Calu3 (cell line): ENCODE data around the gene RNF10. TPM values are rescaled to one million over a fixed set of nuclear protein-coding genes. Genes with fewer than 3 reads are reported as not detected.
"Not testable (repeated sequence)": the region's sequence is repeated elsewhere in the genome, so short reads cannot be mapped to it uniquely, and the experiment has no call there.

Experiments
- BruUV-seq: library from RNA; stranded (reverse); fragments of 400-500 nt; replicated peaks from 2 replicates; lab custom pipeline; 2021; lab: Mats Ljungman, UMichigan
- CTCF ChIA-PET: fragments of 300-600 bp; sonication (Branson Sonifier 250); formaldehyde crosslinking; loops from one replicate; lab custom pipeline; 2022; ENCODE audit warnings: antibody characterized with exemption; lab: Charles Lee
- DNase-seq: peaks from one replicate; pipeline ENCODE4 v3.0.0; 2022
- H3K27ac Mint-ChIP-seq: one replicate; pipeline ENCODE4 v1.8.0; 2022; ENCODE audit warnings: mixed read lengths; ENCODE audit not compliant: unreplicated experiment
- H3K27me3 Mint-ChIP-seq: one replicate; pipeline ENCODE4 v1.8.0; 2022; ENCODE audit warnings: mixed read lengths; ENCODE audit not compliant: unreplicated experiment
- H3K36me3 Mint-ChIP-seq: one replicate; pipeline ENCODE4 v1.8.0; 2022; ENCODE audit warnings: mild to moderate bottlenecking, moderate library complexity, mixed read lengths; ENCODE audit not compliant: insufficient read depth, unreplicated experiment
- H3K4me1 Mint-ChIP-seq: one replicate; pipeline ENCODE4 v1.8.0; 2022; ENCODE audit warnings: mild to moderate bottlenecking, low read depth, mixed read lengths; ENCODE audit not compliant: unreplicated experiment
- H3K4me3 Mint-ChIP-seq: one replicate; pipeline ENCODE4 v1.8.0; 2022; ENCODE audit warnings: mild to moderate bottlenecking, low read depth, moderate library complexity, mixed read lengths; ENCODE audit not compliant: unreplicated experiment
- H3K9me3 Mint-ChIP-seq: one replicate; pipeline ENCODE4 v1.8.0; 2022; ENCODE audit warnings: low read depth, mixed read lengths; ENCODE audit not compliant: unreplicated experiment
- CTCF ChIP-seq: fragments of 200-600 bp; IDR thresholded peaks from one replicate; pipeline ENCODE4 v1.8.0; 2022; ENCODE audit warnings: antibody characterized with exemption; ENCODE audit not compliant: unreplicated experiment
- intact Hi-C: fragments of 100-400 bp; cut with micrococcal nuclease; formaldehyde crosslinking; loops from one replicate; pipeline ENCODE4 v1.10.0; 2022; ENCODE audit not compliant: unreplicated experiment
- total RNA-seq: library from RNA; stranded (reverse); gene quantifications from 2 replicates; pipeline ENCODE4 v1.2.3, GENCODE V29; 2022

The RNF10 gene
- total RNA-seq, 1 experiment from 2014 or later = 206 TPM

GRCh38 chr12:120514002-120514401 lies 20.2 kb upstream of the RNF10 start:
- no peaks in the 10 kb centered on the region for H3K27me3 Mint-ChIP-seq
- CTCF ChIA-PET = interaction anchor here (0.6 kb wide), 1 partner anchor 192 kb away, joined by 5 read pairs; no protein-coding TSS in a partner anchor
- no peak for TF ChIP-seq CTCF
- DNase-seq = no peak
- H3K36me3 Mint-ChIP-seq = peaks cover 12% of the 10 kb centered on the region
- H3K4me1 Mint-ChIP-seq = no peaks in the 10 kb centered on the region
- no peak overlapping the region for H3K4me3 Mint-ChIP-seq
- no TSS peak for BruUV-seq
- H3K27ac Mint-ChIP-seq = no peak overlapping the region
- no peaks in the 10 kb centered on the region for H3K9me3 Mint-ChIP-seq
- intact Hi-C loops = no loop called here

GRCh38 chr12:120515496-120515895 lies 18.7 kb upstream of the RNF10 start:
- no peaks in the 10 kb centered on the region for H3K9me3 Mint-ChIP-seq
- H3K4me3 Mint-ChIP-seq = no peak overlapping the region
- intact Hi-C loops = no loop called here
- no TSS peak for BruUV-seq
- peaks cover 14% of the 10 kb centered on the region for H3K36me3 Mint-ChIP-seq
- no peak overlapping the region for H3K27ac Mint-ChIP-seq
- H3K27me3 Mint-ChIP-seq = no peaks in the 10 kb centered on the region
- no peak for TF ChIP-seq CTCF
- H3K4me1 Mint-ChIP-seq = no peaks in the 10 kb centered on the region
- DNase-seq = no peak
- CTCF ChIA-PET = interaction anchor here (0.6 kb wide), 1 partner anchor 19 kb away, joined by 4 read pairs; no protein-coding TSS in a partner anchor

GRCh38 chr12:120519324-120519723 lies 14.8 kb upstream of the RNF10 start:
- CTCF ChIA-PET, H3K4me3 Mint-ChIP-seq, intact Hi-C loops, H3K27ac Mint-ChIP-seq, DNase-seq, H3K4me1 Mint-ChIP-seq, BruUV-seq, H3K27me3 Mint-ChIP-seq, H3K9me3 Mint-ChIP-seq: not testable (repeated sequence)
- peaks cover 24% of the 10 kb centered on the region for H3K36me3 Mint-ChIP-seq

GRCh38 chr12:120522568-120522967 lies 11.6 kb upstream of the RNF10 start:
- no peak for DNase-seq
- BruUV-seq = no TSS peak
- no peak for TF ChIP-seq CTCF
- Mint-ChIP-seq H3K27me3 (no peaks in the 10 kb centered on the region), H3K4me1 (peaks cover 10% of the 10 kb centered on the region), H3K4me3 (no peak overlapping the region), H3K36me3 (peaks cover 29% of the 10 kb centered on the region), H3K27ac (no peak overlapping the region), H3K9me3 (no peaks in the 10 kb centered on the region)
- intact Hi-C loops = no loop called here
- CTCF ChIA-PET = interaction anchor here (0.6 kb wide), 1 partner anchor 11 kb away, joined by 6 read pairs; no protein-coding TSS in a partner anchor

GRCh38 chr12:120528861-120529525 lies 5.2 kb upstream of the RNF10 start, which contains the start of gene COQ5:
TSS of gene COQ5 (minus strand) at chr12:120529158. CDS start at chr12:120529141, 17 bp downstream.
- Mint-ChIP-seq H3K4me1 (peaks cover 10% of the 10 kb centered on the region), H3K4me3 (peak within 1 kb of the TSS; percentile 87), H3K36me3 (peaks cover 30% of the 10 kb centered on the region), H3K9me3 (no peaks in the 10 kb centered on the region), H3K27ac (peak within 1 kb of the TSS; percentile 94), H3K27me3 (no peaks in the 10 kb centered on the region)
- DNase-seq = peak; percentile 90
- CTCF ChIA-PET = interaction anchor here (0.6 to 1.7 kb wide), 8 partner anchors 10 to 76 kb away, joined by 3 to 9 read pairs (median 4); partner anchors contain the start of genes POP5 and SRSF9
- intact Hi-C loops = no loop called here
- no peak for TF ChIP-seq CTCF
- BruUV-seq = no TSS peak
